GM10847 (cell line): ENCODE measurements around the gene ZNF641.

Experiments
- POLR2A ChIP-seq: IDR thresholded peaks from 2 replicates; pipeline ENCODE4 v1.6.1; 2011; ENCODE audit not compliant: insufficient read length; ENCODE audit errors: extremely low read depth

Gene ZNF641

GRCh38 chr12:48342980-48343379 is 7.7 kb downstream of the ZNF641 start:
- TF ChIP-seq POLR2A = no peak

- no peak for TF ChIP-seq POLR2A
Observed at GRCh38 chr12:48340943-48341342, 9.8 kb downstream of the ZNF641 start.

GRCh38 chr12:48339442-48340117 is 11.1 kb downstream of the ZNF641 start:
- no peak for TF ChIP-seq POLR2A

- no peak for TF ChIP-seq POLR2A
Observed at GRCh38 chr12:48336564-48336963, 14.2 kb downstream of the ZNF641 start.

- no peak for TF ChIP-seq POLR2A
Observed at GRCh38 chr12:48336061-48336460, 14.7 kb downstream of the ZNF641 start.

GRCh38 chr12:48334808-48335207 is 15.9 kb downstream of the ZNF641 start:
- no peak for TF ChIP-seq POLR2A

- no peak for TF ChIP-seq POLR2A
Observed at GRCh38 chr12:48331399-48331798, 19.3 kb downstream of the ZNF641 start.

- TF ChIP-seq POLR2A = no peak
Observed at GRCh38 chr12:48329199-48329939, 21.4 kb downstream of the ZNF641 start.

- TF ChIP-seq POLR2A = no peak
Observed at GRCh38 chr12:48316491-48316890, 34.2 kb downstream of the ZNF641 start.

- no peak for TF ChIP-seq POLR2A
Observed at GRCh38 chr12:48311313-48311712, 39.4 kb downstream of the ZNF641 start.

- no peak for TF ChIP-seq POLR2A
Observed at GRCh38 chr12:48307269-48307668, 43.5 kb downstream of the ZNF641 start.

GRCh38 chr12:48305190-48305589 is 45.5 kb downstream of the ZNF641 start:
- no peak for TF ChIP-seq POLR2A

GRCh38 chr12:48302161-48302911 is 48.4 kb downstream of the ZNF641 start:
- no peak for TF ChIP-seq POLR2A

GRCh38 chr12:48300774-48301173 is 49.9 kb downstream of the ZNF641 start:
- no peak for TF ChIP-seq POLR2A

GRCh38 chr12:48296586-48297282 is 54.0 kb downstream of the ZNF641 start:
- no peak for TF ChIP-seq POLR2A
